Activated naive CD4-positive, alpha-beta T cell treated with anti-CD3 and anti-CD28 coated beads, Interleukin-2, amount 50 U/mL, for 16 hours (primary cell): ENCODE data around the gene LMCD1.
"Not testable (repeated sequence)": the region's sequence is repeated elsewhere in the genome, so short reads cannot be mapped to it uniquely, and the experiment has no call there.

ENCODE experiments used
- DNase-seq: peaks from one replicate; pipeline ENCODE4 v3.0.0-alpha.2; 2020

LMCD1 gene

GRCh38 chr3:8565376-8565775, 63.8 kb downstream of the LMCD1 start:
- no peak for DNase-seq

DNA sequence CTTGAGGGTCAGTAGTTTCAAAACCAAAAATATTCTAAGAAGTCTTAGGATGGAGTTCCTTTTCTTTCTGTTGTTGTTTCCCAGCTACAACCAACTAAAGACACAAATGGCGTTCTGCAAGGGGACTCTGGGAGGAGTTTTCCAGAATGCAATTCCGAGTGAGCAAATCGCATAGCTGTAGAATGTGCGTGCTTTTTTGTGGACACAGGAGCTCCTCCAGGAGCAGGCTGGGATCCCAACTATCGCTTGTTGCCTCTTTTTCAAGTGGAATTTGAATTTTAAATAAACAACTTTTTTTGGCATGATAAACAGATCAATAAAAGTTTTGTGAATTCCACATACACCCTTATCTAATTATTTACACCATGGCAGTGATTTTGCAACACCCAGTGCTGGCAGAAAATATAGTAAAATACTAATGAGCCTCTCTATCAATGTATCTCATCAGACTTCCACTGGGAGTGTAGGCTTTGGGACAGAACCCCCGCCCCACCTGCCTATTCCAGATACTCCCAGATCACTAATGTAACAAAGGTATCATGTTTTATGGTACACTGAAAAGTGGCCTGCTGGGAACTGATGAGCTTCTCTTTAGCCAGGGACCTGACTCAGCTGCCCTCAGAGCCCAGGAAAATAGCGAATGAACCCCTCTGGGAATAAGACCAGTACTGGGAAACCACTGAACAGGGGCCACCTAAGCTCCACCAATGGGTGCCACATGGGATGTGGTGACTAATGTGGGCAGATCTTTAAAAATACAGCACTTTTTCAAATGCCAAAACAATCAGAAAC, 66.4 kb downstream of the LMCD1 start:
- no peak for DNase-seq

DNA sequence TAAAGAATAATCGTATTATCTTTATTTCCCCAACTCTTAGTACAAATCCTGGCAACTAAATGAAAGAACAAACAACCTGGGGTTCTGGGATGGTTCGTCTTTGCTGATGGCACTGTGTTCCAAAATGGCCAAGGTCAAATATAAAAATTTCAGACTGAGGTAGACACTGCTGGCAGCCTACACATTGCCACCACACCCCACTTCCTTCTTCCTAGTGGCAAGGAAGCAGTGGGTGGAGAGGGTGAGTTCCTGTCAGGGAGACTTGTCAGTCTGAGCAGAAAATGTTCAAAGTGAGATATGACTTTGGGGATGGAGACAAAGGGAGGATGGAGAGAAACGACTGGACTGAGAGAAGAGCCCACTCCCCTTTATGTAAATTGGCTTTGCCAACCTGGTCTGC, 69.6 kb downstream of the LMCD1 start:
- DNase-seq, result no peak

DNA sequence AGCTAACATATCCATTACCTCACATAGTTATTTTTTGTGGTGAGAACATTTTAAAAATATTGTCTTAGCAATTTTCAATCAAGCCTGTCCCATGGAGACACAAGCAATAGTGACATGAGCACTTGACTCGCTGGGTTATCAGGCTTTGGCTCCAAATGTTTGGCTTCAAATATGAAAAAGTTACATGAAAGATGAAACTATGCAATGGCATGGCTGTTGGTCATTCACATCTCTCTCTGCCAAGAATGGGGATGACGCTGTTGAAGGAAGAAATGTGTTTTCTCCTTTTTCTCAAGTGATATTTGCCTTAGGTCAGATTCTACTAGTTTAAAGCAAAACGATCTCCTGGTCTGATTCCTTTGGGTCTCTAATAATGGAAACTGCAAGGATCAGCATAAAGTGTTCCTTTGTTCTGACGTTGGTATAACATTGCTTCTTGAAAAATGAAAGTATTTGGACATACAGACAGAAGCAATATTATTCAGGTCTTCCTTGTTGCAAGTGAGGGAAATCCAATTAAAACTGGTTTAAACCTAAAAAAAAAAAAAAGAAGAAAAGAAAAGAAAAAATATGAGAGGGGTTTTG, 71.8 kb downstream of the LMCD1 start:
- DNase-seq, result no peak

DNA sequence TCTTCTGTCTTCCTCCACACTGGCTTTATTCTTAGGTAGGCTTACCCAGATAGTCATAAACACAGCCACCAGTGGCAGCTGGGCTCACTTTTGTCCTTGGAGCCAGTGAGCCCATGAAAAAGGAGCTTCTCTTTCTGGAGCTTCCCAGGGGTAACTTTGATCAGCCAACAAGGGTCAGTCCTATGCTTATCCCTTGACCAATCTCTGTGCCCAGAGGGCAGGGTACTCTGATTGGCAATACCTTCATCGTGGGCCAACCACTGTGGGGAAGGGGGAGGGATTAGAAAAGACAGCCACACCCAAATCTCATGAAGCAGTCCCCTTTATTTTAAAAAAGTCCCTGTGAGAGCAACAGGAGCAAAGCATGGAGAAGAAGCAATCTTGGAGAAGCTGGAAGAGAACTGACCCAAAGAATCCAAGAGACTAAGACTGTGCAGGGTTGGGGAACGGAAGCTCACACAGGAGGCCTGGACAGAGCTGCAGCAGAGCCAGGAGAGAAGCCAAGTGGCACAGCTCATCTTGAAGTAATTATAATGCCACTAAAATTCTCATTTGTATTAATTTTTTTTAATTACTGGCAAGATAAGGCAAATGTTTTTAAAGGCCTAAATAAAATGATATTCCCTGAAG, 72.5 kb downstream of the LMCD1 start:
- no peak for DNase-seq

DNA sequence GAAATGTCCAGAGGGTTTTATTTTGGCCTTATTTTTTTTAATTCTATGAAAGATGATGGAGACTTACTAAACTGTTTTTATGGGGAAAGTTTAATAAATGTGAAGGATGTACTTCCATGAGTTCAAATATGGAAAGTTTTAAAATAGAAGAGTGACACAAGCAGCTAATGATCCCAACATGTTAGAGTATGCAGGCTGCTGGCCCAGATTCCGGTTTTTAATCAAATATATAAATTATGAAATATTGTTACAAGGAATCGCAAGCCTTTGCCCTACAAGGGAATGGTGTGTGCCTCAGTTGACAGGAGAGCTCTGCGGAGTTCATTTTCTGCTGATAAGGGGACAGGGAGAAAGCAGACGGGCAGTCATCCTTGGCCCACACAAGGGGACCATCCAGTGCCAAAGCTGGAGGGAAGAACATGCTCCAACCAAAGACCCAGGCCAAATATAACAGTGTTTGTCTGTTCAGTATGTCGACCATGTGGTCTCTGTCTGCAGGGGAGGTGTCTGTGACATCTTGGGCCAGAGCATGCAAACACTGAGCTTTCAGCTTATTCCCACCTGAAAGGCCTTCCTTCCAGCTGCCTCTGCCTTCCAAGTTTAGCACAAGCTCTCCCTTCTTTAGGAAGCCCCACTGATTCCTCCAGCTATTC, 73.2 kb downstream of the LMCD1 start:
- DNase-seq, result no peak

- DNase-seq, result no peak
Observed at GRCh38 chr3:8575364-8576104, 73.9 kb downstream of the LMCD1 start.

- DNase-seq, result no peak
Observed at GRCh38 chr3:8576436-8576835, 74.8 kb downstream of the LMCD1 start.

GRCh38 chr3:8576841-8577571, 75.4 kb downstream of the LMCD1 start:
- DNase-seq, result no peak

GRCh38 chr3:8578282-8578681, 76.7 kb downstream of the LMCD1 start:
- no peak for DNase-seq

GRCh38 chr3:8579096-8579495, 77.5 kb downstream of the LMCD1 start:
- no peak for DNase-seq

DNA sequence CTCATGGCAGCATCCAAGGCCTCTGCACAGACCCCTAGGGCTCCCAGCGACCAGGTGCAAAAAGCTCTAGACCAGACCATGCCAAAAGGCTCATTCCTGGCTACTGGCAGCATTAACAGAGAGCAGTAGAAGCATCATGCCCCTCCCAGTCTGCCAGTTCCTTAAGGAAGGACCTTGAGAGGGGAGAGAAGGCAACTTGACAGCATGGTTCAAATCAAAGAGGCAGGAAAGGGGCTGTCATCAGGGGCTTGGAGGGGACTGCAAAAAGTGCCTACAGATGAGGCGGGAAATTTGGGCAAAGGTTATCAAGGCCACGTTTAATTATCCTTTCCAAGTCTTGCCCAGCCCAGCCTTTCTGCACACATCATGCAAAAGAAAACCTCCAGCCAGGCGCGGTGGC, 78.3 kb downstream of the LMCD1 start:
- no peak for DNase-seq

DNA sequence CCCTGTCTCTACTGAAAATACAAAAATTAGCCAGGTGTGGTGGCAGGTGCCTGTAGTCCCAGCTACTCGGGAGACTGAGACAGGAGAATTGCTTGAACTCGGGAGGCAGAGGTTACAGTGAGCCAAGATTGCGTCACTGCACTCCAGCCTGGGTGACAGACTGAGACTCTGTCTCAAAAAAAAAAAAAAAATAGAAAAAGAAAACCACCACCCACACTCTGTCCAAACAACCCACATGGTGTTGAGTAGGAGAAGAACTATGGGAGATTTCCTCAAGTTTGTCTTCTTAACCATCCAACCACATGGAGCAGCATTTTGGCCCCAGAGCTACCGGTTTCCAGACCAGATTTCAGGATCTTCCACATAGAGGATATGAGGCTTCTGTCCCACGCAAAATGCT, 78.8 kb downstream of the LMCD1 start:
- DNase-seq, result not testable (repeated sequence)

GRCh38 chr3:8581373-8581772, 79.8 kb downstream of the LMCD1 start:
- no peak for DNase-seq

- DNase-seq, result no peak
Observed at GRCh38 chr3:8581806-8582445, 80.3 kb downstream of the LMCD1 start.

- DNase-seq, result no peak
Observed at GRCh38 chr3:8584661-8585060, 83.0 kb downstream of the LMCD1 start.

DNA sequence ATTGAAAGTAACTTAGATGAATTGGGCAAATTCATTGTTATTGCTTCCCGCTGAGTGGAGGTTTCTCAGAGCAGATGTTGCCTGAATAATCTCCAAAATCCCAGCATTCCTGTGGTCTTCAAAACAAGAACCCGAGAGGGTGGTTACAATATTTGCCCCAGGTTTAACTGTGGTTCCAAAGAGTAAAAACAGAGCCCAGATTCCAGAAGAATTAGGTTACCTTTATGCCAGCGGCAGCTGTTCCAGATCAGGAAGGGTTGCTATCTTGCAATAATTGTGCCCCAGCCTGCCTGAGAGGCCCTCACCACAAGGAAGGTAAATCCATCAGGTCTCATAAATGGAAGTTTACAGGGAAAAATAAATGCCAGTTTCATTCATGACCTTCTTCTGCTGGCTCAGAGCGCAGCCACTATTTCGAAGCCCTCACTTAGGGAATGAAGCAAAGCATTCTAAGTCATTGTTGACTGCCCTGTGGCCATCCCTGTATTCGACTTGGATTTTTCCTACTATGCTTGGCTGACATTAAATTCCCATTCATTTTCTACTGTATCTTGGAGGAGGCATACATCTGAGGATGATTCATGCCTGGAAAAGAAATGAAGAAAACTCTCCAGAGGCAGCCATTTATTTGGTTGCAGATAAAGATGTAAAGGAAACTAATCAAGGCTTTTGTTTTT, 88.4 kb downstream of the LMCD1 start:
- DNase-seq, result no peak

DNA sequence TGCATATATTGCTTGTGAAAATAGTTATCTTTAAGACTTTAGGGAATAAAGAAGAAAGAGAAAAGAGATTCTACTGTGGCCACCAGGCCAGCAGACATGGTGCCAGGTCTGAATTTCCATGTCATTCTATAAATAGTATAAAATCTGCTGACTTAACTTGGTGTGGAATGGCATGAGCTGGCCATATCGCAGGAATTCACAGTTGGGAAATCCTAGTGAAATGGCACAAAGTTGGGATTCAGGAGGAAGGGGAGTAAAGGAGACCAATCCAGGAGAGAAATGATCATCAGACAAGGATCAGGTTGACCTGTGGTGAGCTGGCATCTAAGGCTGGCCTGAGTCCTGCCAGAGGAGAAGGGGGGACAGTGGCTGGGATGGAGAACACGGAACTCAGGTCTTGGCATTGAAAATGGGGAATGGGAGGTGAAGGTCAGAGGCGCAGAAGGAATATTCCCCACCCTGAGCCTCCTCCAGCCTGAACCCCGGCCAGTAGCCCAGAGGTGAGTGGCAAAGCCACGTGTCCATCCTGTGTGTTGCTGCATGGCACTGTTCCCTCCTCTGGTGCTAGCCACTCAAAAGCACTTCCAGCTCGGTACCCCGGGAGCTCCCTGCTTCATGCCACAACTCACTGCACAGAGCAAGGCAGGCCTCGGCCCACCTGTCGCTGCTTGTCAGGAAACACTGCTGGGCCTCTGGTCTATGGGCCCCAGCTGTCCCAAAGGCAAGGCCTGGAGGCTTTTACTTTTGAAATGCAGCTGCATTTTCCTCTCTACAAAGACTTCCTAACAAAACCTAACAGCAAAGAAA, 91.6 kb downstream of the LMCD1 start:
- DNase-seq, result no peak

DNA sequence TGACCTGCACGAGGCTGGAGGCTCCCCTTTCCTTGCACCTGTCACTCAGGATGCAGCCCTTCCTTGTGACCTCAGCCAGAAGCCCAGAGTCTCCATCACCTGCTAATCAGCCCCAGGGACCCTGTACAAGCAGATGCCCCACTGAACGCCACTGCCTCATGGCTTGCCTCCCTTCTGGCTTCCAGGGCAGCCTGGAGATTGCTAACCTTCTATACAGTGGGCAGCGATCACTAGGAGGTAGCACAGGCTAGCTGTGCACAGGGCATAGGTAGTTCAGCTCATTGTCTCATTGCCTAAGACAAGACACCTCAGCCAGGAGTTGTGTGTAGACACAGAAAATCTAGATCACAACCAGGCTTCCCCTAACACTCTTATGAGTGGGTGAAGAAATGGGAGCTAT, 93.6 kb downstream of the LMCD1 start:
- no peak for DNase-seq

GRCh38 chr3:8595695-8596115, 94.1 kb downstream of the LMCD1 start:
- DNase-seq, result no peak
